GM23248 (cell line): ENCODE results near the gene CADPS2.

Experiments used
- EZH2 ChIP-seq: fragments of 200-600 bp; sonication (generic); IDR thresholded peaks from 2 replicates; pipeline ENCODE4 v1.6.1; 2018; ENCODE audit warnings: antibody characterized with exemption, mild to moderate bottlenecking; ENCODE audit not compliant: insufficient read depth, poor library complexity, severe bottlenecking
- EZH2phosphoT487 ChIP-seq: fragments of 200-600 bp; sonication (generic); IDR thresholded peaks from 2 replicates; pipeline ENCODE4 v1.6.1; 2018; ENCODE audit warnings: antibody characterized with exemption, moderate library complexity, mild to moderate bottlenecking, low read depth; ENCODE audit not compliant: insufficient read depth

DNA sequence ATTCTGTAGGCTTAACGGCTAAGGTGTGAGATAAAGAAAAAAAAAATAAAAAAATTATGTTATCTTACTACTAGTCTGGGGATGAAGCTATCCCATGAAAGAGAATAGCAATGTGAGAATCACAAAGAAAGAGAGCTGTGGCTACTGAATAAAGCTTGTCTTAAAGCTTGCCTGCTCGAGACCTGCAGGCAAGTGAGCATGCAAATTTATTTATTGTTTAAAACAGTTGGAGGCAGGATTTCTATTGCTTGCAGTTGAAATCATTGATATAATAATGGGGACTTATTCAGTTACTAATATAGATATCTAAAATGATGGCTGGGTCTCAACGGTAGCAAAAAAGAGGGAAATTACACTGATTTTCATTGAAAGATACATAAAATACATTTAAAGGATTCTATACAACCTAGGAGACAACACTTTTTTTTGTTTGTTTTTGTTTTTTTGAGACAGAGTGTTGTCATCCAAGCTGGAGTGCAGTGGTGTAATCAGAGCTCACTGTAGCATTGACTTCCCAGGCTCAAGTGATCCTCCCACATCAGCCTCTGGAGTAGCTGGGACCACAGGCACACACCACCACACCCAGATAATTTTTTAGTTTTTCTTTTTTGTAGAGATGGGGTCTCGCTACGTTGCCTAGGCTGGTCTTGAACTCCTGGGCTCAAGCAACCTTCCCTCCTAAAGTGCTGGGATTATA is 437.2 kb downstream of the CADPS2 start:
- TF ChIP-seq EZH2 = no peak
- no peak for TF ChIP-seq EZH2phosphoT487
